Neural cell (in vitro differentiated cells): ENCODE data around the gene RIC8B. TPM values are rescaled to one million over a fixed set of nuclear protein-coding genes. Genes with fewer than 3 reads are reported as not detected.

Experiments used
- H2AFZ ChIP-seq: fragments of 200-600, 300-800 bp; sonication (generic), shearing (Covaris generic); 2 replicates; pipeline ENCODE4 v1.6.0; 2014; ENCODE audit warnings: low read depth, mild to moderate bottlenecking, antibody characterized with exemption, low read length, moderate library complexity
- H3F3A ChIP-seq: fragments of 200-600 bp; shearing (Covaris generic); 2 replicates; pipeline ENCODE4 v1.6.1; 2016; ENCODE audit warnings: mild to moderate bottlenecking, moderate library complexity, mixed read lengths, antibody characterized with exemption, low read length; ENCODE audit not compliant: insufficient read depth, poor library complexity, severe bottlenecking
- H3K27ac ChIP-seq: fragments of 200-600, 300-800 bp; sonication (generic), shearing (Covaris generic); 2 replicates; pipeline ENCODE4 v1.5.1; 2014; ENCODE audit warnings: mild to moderate bottlenecking, low read length, moderate library complexity
- H3K27me3 ChIP-seq: fragments of 300-800, 200-600 bp; sonication (generic), shearing (Covaris generic); 2 replicates; pipeline ENCODE4 v1.6.0; 2014; ENCODE audit warnings: mild to moderate bottlenecking, low read depth, low read length, moderate library complexity; ENCODE audit not compliant: insufficient read depth
- H3K36me3 ChIP-seq: fragments of 300-800, 200-600 bp; sonication (generic), shearing (Covaris generic); 2 replicates; pipeline ENCODE4 v1.5.1; 2014; ENCODE audit warnings: mild to moderate bottlenecking, antibody characterized with exemption, low read length, moderate library complexity; ENCODE audit not compliant: insufficient read depth
- H3K4me2 ChIP-seq: fragments of 300-800, 200-600 bp; sonication (generic), shearing (Covaris generic); 2 replicates; pipeline ENCODE4 v1.6.0; 2014; ENCODE audit warnings: mild to moderate bottlenecking, low read length
- H3K4me3 ChIP-seq: fragments of 300-800, 200-600 bp; sonication (generic), shearing (Covaris generic); 2 replicates; pipeline ENCODE4 v1.5.1; 2014; ENCODE audit warnings: mild to moderate bottlenecking, low read length, moderate library complexity
- H3K79me2 ChIP-seq: fragments of 200-600 bp; shearing (Covaris generic); replicated peaks from 2 replicates; pipeline ENCODE4 v1.6.0; 2014; ENCODE audit warnings: mild to moderate bottlenecking, low read length, moderate library complexity; ENCODE audit not compliant: insufficient read depth
- H3K9ac ChIP-seq: fragments of 300-800, 200-600 bp; sonication (generic), shearing (Covaris generic); 2 replicates; pipeline ENCODE4 v1.6.1; 2016; ENCODE audit warnings: mild to moderate bottlenecking, low read length, mixed read lengths
- H3K9me2 ChIP-seq: fragments of 200-600 bp; shearing (Covaris generic); 2 replicates; pipeline ENCODE4 v1.6.1; 2016; ENCODE audit warnings: mild to moderate bottlenecking, low read length, mixed read lengths; ENCODE audit not compliant: insufficient read depth
- H3K9me3 ChIP-seq: fragments of 200-600, 300-800 bp; sonication (generic), shearing (Covaris generic); 2 replicates; pipeline ENCODE4 v1.6.1; 2016; ENCODE audit warnings: mild to moderate bottlenecking, mixed run types, low read length, moderate library complexity, mixed read lengths
- H4K20me1 ChIP-seq: fragments of 200-600 bp; shearing (Covaris generic); 2 replicates; pipeline ENCODE4 v1.6.1; 2016; ENCODE audit warnings: mild to moderate bottlenecking, mixed run types; ENCODE audit not compliant: insufficient read depth
- EP300 ChIP-seq: fragments of 450-650 bp; conservative IDR thresholded peaks from 2 replicates; pipeline ENCODE4 v1.6.1; 2014; ENCODE audit warnings: antibody characterized with exemption, mild to moderate bottlenecking, moderate library complexity; ENCODE audit not compliant: poor library complexity, severe bottlenecking
- EZH2 ChIP-seq: fragments of 200-600, 300-800 bp; shearing (Covaris generic), sonication (generic); IDR thresholded peaks from 2 replicates; pipeline ENCODE4 v1.6.1; 2014; ENCODE audit warnings: antibody characterized with exemption, low read length, borderline replicate concordance, mild to moderate bottlenecking; ENCODE audit not compliant: insufficient read depth, poor library complexity, severe bottlenecking
- MXI1 ChIP-seq: fragments of 450-650 bp; conservative IDR thresholded peaks from 2 replicates; pipeline ENCODE4 v1.6.1; 2014; ENCODE audit warnings: antibody characterized with exemption, mild to moderate bottlenecking; ENCODE audit not compliant: poor library complexity, severe bottlenecking
- POLR2AphosphoS5 ChIP-seq: IDR thresholded peaks from 2 replicates; pipeline ENCODE4 v1.6.1; 2012
- RAD21 ChIP-seq: fragments of 450-650 bp; conservative IDR thresholded peaks from 2 replicates; pipeline ENCODE4 v1.6.1; 2014; ENCODE audit warnings: antibody characterized with exemption, mild to moderate bottlenecking, moderate library complexity
- REST ChIP-seq: IDR thresholded peaks from 2 replicates; pipeline ENCODE4 v1.6.1; 2012; ENCODE audit warnings: borderline replicate concordance
- SMC3 ChIP-seq: fragments of 450-650 bp; conservative IDR thresholded peaks from 2 replicates; pipeline ENCODE4 v1.6.1; 2014; ENCODE audit warnings: antibody characterized with exemption, mild to moderate bottlenecking, moderate library complexity; ENCODE audit not compliant: poor library complexity
- TAF1 ChIP-seq: IDR thresholded peaks from 2 replicates; pipeline ENCODE4 v1.6.1; 2012; ENCODE audit warnings: low read depth
- polyA plus RNA-seq: library from polyadenylated mRNA; depleted of rRNA; stranded (reverse); fragments of >200 nt; gene quantifications from 2 replicates; pipeline ENCODE4 v1.2.3, GENCODE V29; 2014
- TF ChIP-seq, protein P1 (sequence below): fragments of 450-650 bp; IDR thresholded peaks from 2 replicates; pipeline ENCODE4 v1.5.1; 2014; ENCODE audit warnings: antibody characterized with exemption, mild to moderate bottlenecking, moderate library complexity; ENCODE audit not compliant: poor library complexity, severe bottlenecking

RIC8B gene
- polyA plus RNA-seq, 1 donor from 2014 or later = 30.0 TPM

GRCh38 chr12:106915635-106916026, 141.1 kb downstream of the RIC8B start:
- Histone ChIP-seq H3K36me3 (no peaks in the 10 kb centered on the region), H3K9me3 (no peaks in the 10 kb centered on the region), H3K4me3 (no peak overlapping the region), H4K20me1 (no peaks in the 10 kb centered on the region), H3F3A (no peaks in the 10 kb centered on the region), H3K9ac (no peak overlapping the region), H3K4me2 (no peak overlapping the region), H3K27ac (no peak overlapping the region), H3K79me2 (no peaks in the 10 kb centered on the region), H3K27me3 (no peaks in the 10 kb centered on the region), H3K9me2 (no peaks in the 10 kb centered on the region), H2AFZ (no peak overlapping the region)
- TF ChIP-seq POLR2AphosphoS5 = no peak
- TF ChIP-seq MXI1 = no peak
- no peak for TF ChIP-seq REST

DNA sequence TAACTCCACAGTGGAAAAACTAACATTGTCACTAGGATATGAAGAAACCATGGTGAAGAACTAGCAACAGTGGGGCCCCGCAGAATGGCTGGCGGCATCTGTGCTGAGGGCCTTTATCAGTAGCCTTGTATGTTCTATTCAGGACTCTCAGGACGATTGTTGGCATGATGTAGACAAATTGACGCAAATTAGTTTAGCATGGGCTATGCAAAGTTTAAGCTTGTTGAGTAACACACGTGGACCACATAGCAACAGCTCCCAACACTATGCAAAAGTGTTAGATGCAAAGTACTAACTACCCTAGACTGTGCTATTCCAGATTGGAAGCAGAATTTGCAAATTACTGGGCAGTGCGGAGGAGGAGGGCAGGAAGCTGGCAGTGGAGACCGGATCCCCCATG, 143.0 kb downstream of the RIC8B start:
- no peak for TF ChIP-seq RAD21
- TF ChIP-seq, protein P1, sequence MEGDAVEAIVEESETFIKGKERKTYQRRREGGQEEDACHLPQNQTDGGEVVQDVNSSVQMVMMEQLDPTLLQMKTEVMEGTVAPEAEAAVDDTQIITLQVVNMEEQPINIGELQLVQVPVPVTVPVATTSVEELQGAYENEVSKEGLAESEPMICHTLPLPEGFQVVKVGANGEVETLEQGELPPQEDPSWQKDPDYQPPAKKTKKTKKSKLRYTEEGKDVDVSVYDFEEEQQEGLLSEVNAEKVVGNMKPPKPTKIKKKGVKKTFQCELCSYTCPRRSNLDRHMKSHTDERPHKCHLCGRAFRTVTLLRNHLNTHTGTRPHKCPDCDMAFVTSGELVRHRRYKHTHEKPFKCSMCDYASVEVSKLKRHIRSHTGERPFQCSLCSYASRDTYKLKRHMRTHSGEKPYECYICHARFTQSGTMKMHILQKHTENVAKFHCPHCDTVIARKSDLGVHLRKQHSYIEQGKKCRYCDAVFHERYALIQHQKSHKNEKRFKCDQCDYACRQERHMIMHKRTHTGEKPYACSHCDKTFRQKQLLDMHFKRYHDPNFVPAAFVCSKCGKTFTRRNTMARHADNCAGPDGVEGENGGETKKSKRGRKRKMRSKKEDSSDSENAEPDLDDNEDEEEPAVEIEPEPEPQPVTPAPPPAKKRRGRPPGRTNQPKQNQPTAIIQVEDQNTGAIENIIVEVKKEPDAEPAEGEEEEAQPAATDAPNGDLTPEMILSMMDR = no peak
- no peak overlapping the region for H3K27ac ChIP-seq

GRCh38 chr12:106918746-106919145, 144.3 kb downstream of the RIC8B start:
- H3K27ac ChIP-seq = no peak overlapping the region
- H3K9ac ChIP-seq = no peak overlapping the region
- no peaks in the 10 kb centered on the region for H3F3A ChIP-seq
- no peak for TF ChIP-seq EP300
- TF ChIP-seq MXI1 = no peak
- TF ChIP-seq REST = no peak
- TF ChIP-seq SMC3 = peak; percentile 78
- TF ChIP-seq, protein P1 = peak; percentile 80
- peak; percentile 81 for TF ChIP-seq RAD21
- no peak for TF ChIP-seq EZH2
- TF ChIP-seq TAF1 = no peak
- H3K4me3 ChIP-seq = no peak overlapping the region
- H3K9me3 ChIP-seq = no peaks in the 10 kb centered on the region
- H3K9me2 ChIP-seq = no peaks in the 10 kb centered on the region
- no peaks in the 10 kb centered on the region for H4K20me1 ChIP-seq
- no peaks in the 10 kb centered on the region for H3K79me2 ChIP-seq
- no peak overlapping the region for H3K4me2 ChIP-seq
- no peaks in the 10 kb centered on the region for H3K36me3 ChIP-seq
- no peaks in the 10 kb centered on the region for H3K27me3 ChIP-seq
- H2AFZ ChIP-seq = no peak overlapping the region

More for the DNA sequence above, 143.0 kb downstream of the RIC8B start:
- Histone ChIP-seq H3K9ac (no peak overlapping the region), H3K4me2 (no peak overlapping the region), H3K27me3 (no peaks in the 10 kb centered on the region), H3F3A (no peaks in the 10 kb centered on the region), H3K79me2 (no peaks in the 10 kb centered on the region), H3K9me2 (no peaks in the 10 kb centered on the region), H3K4me3 (no peak overlapping the region), H3K9me3 (no peaks in the 10 kb centered on the region), H4K20me1 (no peaks in the 10 kb centered on the region), H3K36me3 (no peaks in the 10 kb centered on the region), H2AFZ (no peak overlapping the region)
